GM12864 (cell line): Measurements from ENCODE around the gene BTBD16.

Source experiments
- DNase-seq: peaks from one replicate; pipeline ENCODE4 v3.0.0-alpha.2; 2011; ENCODE audit warnings: low read depth
- H3K4me3 ChIP-seq: 2 replicates; pipeline ENCODE4 v1.5.1; 2011; ENCODE audit warnings: mild to moderate bottlenecking, low read depth, low read length, control low read depth
- CTCF ChIP-seq: IDR thresholded peaks from 2 replicates; pipeline ENCODE4 v1.5.1; 2011; ENCODE audit warnings: low read depth, mild to moderate bottlenecking, moderate library complexity, low read length, control low read depth, inconsistent platforms; ENCODE audit errors: missing control alignments

BTBD16 gene

DNA sequence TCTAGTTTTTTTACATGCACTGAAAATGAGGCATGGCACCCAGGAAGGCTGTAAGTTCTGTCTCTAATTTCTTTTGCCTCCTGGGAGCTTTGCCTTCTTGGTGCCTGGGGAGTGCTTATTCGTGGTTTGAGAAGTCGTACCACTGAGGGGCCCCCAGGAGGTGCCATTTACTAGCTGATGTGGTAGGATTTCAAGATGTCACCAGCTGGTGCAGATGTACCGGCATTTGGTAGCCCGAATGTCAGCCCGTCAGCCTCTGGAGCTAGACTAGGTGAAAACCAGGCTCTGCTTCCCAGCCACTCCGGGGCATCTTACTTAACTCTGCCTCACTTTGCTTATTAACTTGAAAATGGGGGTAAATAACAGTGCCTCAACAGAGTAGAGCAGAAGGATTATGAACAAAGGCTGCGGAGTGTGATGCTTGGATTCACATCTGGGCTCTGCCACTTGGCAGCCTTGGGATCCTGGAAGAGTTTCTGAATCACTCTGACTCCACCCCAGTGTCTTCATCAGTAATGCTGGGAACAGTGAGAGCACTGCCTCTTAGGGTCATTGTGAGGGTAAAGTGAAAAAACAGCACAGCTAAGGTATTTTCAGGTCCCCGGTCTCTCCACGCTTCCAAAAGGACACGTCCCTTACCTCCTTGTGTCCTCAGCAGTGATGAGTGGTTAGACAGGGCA is 31.4 kb upstream of the BTBD16 start:
- TF ChIP-seq CTCF: no peak
- no peak overlapping the region for H3K4me3 ChIP-seq
- DNase-seq: no peak

GRCh38 chr10:122240401-122240800 is 30.7 kb upstream of the BTBD16 start:
- no peak for TF ChIP-seq CTCF
- no peak for DNase-seq
- H3K4me3 ChIP-seq: no peak overlapping the region

DNA sequence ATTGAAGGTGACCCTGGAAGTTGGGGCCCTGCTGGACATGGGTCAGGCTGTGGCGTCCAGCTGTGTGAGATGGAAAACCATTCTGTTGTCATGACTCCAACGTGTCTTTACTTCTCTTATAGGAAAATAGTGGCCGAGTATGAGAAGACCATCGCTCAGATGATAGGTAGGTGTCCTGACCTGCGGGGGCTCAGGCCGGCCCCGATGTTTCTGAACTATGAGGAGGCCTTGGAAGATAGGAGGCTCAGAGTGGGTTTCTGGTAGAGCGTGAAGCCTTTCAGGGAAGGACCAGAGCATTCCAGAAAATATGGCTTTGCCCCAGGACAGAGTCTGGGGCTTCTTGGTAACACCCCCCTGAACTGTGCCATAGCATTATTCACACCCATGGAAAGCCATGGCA is 29.3 kb upstream of the BTBD16 start:
- no peak overlapping the region for H3K4me3 ChIP-seq
- no peak for TF ChIP-seq CTCF
- DNase-seq: no peak

- TF ChIP-seq CTCF: no peak
- DNase-seq: no peak
- no peak overlapping the region for H3K4me3 ChIP-seq
Observed at GRCh38 chr10:122243550-122243949, 27.5 kb upstream of the BTBD16 start.

GRCh38 chr10:122244001-122244975 is 26.8 kb upstream of the BTBD16 start:
- no peak for TF ChIP-seq CTCF
- no peak for DNase-seq

DNA sequence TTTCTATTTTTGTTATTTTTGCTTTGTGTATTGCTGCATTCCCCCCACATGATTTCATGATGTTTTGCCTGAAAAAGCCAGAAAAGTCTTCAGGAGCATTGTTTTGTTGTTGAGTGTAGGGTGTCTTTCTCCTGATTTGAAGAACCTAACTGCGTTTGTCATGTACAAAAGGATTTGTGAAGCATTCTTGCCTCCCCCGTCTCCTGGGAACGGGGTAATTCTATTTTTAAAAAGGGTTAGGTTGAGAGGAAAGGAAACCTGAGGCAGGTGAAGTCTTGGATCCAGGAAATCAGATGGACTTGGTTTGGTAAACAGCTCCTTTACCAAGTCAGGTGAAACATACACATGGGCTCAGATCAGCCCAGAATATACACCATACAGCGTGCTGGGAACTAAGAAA is 26.0 kb upstream of the BTBD16 start:
- no peak overlapping the region for H3K4me3 ChIP-seq
- DNase-seq: no peak
- TF ChIP-seq CTCF: no peak

More at GRCh38 chr10:122244001-122244975, 26.8 kb upstream of the BTBD16 start:
- H3K4me3 ChIP-seq: no peak overlapping the region
